ENCODE measurements around the gene NTRK2.

The NTRK2 gene

GRCh38 chr9:84736081-84736480, 66.6 kb downstream of the NTRK2 start:
- DNase-seq (ENCODE audit: low read depth in 2 of 2): no peak

- no peak for DNase-seq (ENCODE audit: low read depth in 2 of 2)
Observed at GRCh38 chr9:84736536-84736935, 67.0 kb downstream of the NTRK2 start.

GRCh38 chr9:84738353-84738752, 68.8 kb downstream of the NTRK2 start:
- no peak for DNase-seq (ENCODE audit: low read depth in 2 of 2)

GRCh38 chr9:84742261-84742660, 72.7 kb downstream of the NTRK2 start:
- DNase-seq (ENCODE audit: low read depth in 2 of 2): no peak

GRCh38 chr9:84744195-84744594, 74.7 kb downstream of the NTRK2 start:
- no peak for DNase-seq (ENCODE audit: low read depth in 2 of 2)

GRCh38 chr9:84744726-84745125, 75.2 kb downstream of the NTRK2 start:
- no peak for DNase-seq (ENCODE audit: low read depth in 2 of 2)

GRCh38 chr9:84748112-84748511, 78.6 kb downstream of the NTRK2 start:
- DNase-seq (ENCODE audit: low read depth in 2 of 2): no peak

GRCh38 chr9:84750152-84750865, 80.8 kb downstream of the NTRK2 start:
- no peak for DNase-seq (ENCODE audit: low read depth in 2 of 2)

GRCh38 chr9:84751921-84752320, 82.4 kb downstream of the NTRK2 start:
- no peak for DNase-seq (ENCODE audit: low read depth in 2 of 2)

GRCh38 chr9:84754461-84754860, 84.9 kb downstream of the NTRK2 start:
- DNase-seq (ENCODE audit: low read depth in 2 of 2): no peak

GRCh38 chr9:84754881-84755280, 85.4 kb downstream of the NTRK2 start:
- DNase-seq (ENCODE audit: low read depth in 2 of 2): no peak

GRCh38 chr9:84755380-84755779, 85.9 kb downstream of the NTRK2 start:
- no peak for DNase-seq (ENCODE audit: low read depth in 2 of 2)

GRCh38 chr9:84756171-84756570, 86.6 kb downstream of the NTRK2 start:
- DNase-seq (ENCODE audit: low read depth in 2 of 2): no peak

GRCh38 chr9:84756731-84757130, 87.2 kb downstream of the NTRK2 start:
- DNase-seq (ENCODE audit: low read depth in 2 of 2): no peak

GRCh38 chr9:84758817-84759216, 89.3 kb downstream of the NTRK2 start:
- DNase-seq (ENCODE audit: low read depth in 2 of 2): no peak

- peak in 1 of 2 donors; percentile 10 for DNase-seq (ENCODE audit: low read depth in 2 of 2)
Observed at GRCh38 chr9:84759300-84759750, 89.8 kb downstream of the NTRK2 start.

GRCh38 chr9:84759804-84760203, 90.3 kb downstream of the NTRK2 start:
- no peak for DNase-seq (ENCODE audit: low read depth in 2 of 2)

- no peak for DNase-seq (ENCODE audit: low read depth in 2 of 2)
Observed at GRCh38 chr9:84761137-84761808, 91.7 kb downstream of the NTRK2 start.

- DNase-seq (ENCODE audit: low read depth in 2 of 2): no peak
Observed at GRCh38 chr9:84772511-84772910, 103.0 kb downstream of the NTRK2 start.

- no peak for DNase-seq (ENCODE audit: low read depth in 2 of 2)
Observed at GRCh38 chr9:84773022-84773421, 103.5 kb downstream of the NTRK2 start.

- DNase-seq (ENCODE audit: low read depth in 2 of 2): no peak
Observed at GRCh38 chr9:84775056-84775643, 105.6 kb downstream of the NTRK2 start.

GRCh38 chr9:84778570-84778969, 109.0 kb downstream of the NTRK2 start:
- no peak for DNase-seq (ENCODE audit: low read depth in 2 of 2)

GRCh38 chr9:84779883-84780282, 110.4 kb downstream of the NTRK2 start:
- no peak for DNase-seq (ENCODE audit: low read depth in 2 of 2)
